Measurements from ENCODE around the gene TRIM41.
"Not testable (repeated sequence)": the region's sequence is repeated elsewhere in the genome, so short reads cannot be mapped to it uniquely, and the experiment has no call there.

The TRIM41 gene

GRCh38 chr5:181283841-181284755 lies 61.0 kb downstream of the TRIM41 start:
- DNase-seq (ENCODE audit: low read depth in 2 of 2): not testable (repeated sequence)

Data from stimulated activated CD8-positive, alpha-beta memory T cell treated with anti-CD3 and anti-CD28 coated beads, Interleukin-7, amount 100 ng/mL, for 4 hours (primary cell).